GM18499 (cell line): Measurements from ENCODE around the gene CRAT.

ENCODE experiments used
- ATAC-seq: cut with Tn5 transposase; IDR thresholded peaks from one replicate; pipeline ENCODE4 v1.9.1; 2021; ENCODE audit warnings: moderate number of reproducible peaks; ENCODE audit not compliant: insufficient read depth, unreplicated experiment

The CRAT gene

DNA sequence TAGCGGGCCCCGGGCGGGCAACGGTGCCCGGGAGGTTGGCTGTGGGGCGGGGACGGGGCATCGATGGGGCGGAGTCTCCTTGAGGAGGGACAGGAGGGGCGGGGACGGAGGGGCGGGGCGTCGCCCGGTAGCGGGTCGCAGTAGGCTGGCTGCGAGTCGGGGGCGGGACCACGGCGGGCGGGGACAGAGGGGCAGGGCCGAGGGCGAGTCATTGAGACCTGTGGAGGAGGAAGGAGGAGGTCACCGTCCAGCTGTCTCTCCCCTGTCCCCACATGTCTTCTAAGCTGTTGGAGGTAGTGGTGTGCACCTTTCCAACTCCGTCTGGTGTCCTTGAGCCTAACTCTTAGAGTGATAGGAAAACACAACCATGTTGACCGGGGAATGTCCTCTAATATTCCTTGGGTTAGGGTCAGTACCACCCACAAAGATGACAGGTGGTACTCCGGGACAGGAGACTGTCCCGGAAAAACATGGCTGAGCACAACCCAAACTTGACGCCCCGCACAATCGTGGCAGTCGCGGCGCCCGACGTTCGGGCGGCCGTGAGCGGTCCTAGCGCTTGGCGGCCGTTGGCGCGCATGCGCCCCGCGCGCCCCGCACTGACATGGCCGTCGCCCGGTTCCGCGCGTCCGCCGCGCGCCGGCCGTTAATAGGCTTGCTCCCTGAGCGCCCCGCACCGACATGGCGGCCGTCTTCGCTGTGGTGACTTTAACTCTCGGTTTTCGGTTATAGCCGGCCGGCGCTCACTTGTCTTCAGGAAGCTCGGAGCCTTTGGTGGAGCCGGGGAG, at the start of gene CRAT, which contains the start of gene PTPA:
TSS of gene CRAT (minus strand) at position 54 of the 788 bp plus-strand sequence. CDS start 284 bp downstream, outside the sequence.
TSS of gene PTPA (plus strand) at position 676 of the 788 bp plus-strand sequence. CDS start 186 bp downstream, outside the sequence.
- ATAC-seq: no peak

DNA sequence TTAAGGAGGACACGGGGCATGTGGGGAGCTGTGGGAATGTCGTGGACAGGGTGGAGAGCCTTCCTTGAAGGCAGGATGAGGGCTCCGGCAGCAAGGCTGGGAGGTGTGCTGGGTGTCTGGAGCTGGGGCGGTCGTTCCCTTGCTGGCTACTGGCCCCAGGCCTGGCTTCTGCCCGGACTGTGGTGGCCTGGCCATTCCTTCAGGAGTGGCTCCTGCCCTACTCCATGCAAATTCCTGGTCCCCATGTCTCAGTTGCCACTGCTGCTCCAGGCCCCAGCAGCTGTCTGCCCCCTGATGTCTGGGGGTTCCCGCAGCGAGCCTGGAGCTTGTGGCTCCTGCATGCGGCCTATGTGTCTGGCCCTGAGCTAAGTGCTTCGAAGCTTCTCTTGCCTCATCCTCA, 45.6 kb upstream of the CRAT start:
- ATAC-seq: no peak

DNA sequence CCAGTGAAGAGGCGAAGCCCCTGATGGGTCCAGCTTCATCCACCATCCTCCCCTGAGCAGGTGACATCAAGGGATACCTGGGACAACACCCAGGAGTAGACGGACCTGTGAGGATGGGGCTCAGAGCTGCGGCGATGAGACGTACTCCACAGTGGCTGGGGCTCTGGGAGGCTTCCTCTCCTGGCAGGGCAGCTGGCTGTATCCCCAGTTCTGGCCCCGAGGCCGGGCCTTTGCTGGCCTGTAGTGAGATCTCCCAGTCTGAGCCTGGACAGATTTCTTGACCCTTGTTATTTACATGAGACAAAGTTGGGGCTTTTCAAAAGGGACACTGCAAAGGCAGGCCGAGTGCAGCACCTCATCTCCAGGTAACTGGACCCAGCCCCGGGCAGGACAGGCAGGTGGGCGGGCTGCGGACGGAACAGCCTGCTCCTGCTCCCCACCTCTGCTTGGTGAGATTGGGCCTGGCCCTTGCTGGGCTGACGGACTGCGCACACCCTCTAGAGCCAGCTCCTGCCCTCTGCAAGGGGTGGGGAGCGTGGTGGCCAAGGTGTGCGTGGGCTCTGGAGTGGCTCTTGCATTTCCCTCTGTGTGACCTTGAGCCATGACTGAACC, 44.4 kb upstream of the CRAT start:
- ATAC-seq: no peak

DNA sequence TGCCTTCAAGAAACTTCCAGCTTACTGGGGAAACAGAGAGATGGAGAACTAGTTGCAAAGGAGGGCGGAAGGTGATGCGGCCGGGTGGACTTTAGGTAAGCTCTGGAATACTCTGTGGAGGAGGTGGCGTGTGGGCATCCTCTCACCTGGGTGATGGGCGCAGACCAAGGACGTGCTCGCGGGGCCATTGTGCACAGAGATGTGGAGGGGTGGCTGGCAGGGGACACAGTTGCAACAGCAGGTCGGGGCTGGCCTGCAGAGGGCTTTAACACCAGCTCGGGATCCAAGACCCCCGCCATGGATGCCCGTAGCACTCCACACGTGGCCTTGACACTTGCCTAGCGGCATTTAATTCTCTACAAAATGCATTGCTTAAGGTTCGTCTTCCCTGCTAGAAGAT, 40.9 kb upstream of the CRAT start:
- no peak for ATAC-seq

DNA sequence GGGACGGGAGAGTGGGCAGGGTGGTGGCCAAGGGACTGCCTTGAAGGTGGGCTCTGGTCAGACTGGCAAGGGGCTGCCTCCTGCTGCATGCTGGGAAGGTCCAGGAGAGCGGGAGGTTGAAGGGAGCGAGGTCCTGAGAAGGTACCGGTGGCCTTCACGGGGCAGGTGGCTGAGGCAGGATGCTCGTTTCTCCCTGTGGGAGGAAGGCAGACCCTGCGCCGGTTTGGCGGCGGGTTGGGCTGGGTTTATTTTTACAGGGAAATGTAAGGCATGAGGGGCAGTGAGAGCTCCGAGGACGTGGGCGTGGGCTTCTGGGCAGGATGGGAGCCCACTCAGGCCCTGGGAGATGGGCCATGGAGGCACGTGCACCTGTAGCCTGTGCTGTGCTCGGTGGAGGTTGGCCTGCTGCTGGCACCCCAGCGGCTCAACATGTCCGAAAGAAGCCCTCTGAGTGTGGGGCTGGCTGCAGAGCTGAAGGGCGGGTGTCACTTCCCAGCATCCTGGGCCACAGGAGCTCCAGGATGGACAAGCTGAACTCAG, 40.1 kb upstream of the CRAT start:
- ATAC-seq: no peak

DNA sequence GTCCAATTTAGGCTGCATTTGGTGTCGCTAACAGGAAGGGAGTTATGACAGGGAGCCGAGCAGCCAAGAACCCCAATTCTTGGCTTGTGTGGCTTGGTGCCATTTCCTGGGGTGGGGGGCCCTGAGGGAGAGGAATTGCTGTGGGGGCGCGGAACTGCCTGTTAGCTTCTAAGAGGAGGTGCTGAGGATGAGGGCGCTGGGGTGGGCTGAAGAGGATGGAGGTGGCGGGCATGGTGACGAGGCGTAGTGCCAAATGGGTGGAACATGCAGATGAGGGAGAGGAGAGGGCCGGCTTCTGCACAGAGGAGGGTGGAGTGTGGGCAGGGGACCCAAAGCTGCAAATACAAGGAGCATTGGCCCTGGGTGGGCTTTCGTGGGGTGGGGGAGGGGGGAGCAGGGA, 39.5 kb upstream of the CRAT start:
- no peak for ATAC-seq

DNA sequence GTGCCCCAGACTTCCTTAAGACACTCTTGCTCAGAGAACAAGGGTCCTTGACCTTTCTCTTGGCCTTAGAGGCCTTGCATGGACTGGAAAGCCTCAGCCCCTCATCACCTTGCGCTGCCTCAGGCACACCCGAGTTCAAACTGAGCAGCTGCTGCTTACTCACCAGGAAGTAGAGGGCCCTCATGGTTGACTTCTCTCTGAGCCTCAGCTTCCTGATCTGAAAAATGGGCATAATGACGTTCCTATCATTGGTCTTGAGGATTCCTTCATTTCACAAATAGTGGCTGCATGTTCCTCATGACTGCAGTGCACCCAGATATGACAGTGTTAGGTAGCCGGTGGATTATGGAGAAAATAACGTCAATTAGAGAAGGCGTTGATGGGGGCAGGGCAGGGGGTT, 38.8 kb upstream of the CRAT start:
- ATAC-seq: no peak

DNA sequence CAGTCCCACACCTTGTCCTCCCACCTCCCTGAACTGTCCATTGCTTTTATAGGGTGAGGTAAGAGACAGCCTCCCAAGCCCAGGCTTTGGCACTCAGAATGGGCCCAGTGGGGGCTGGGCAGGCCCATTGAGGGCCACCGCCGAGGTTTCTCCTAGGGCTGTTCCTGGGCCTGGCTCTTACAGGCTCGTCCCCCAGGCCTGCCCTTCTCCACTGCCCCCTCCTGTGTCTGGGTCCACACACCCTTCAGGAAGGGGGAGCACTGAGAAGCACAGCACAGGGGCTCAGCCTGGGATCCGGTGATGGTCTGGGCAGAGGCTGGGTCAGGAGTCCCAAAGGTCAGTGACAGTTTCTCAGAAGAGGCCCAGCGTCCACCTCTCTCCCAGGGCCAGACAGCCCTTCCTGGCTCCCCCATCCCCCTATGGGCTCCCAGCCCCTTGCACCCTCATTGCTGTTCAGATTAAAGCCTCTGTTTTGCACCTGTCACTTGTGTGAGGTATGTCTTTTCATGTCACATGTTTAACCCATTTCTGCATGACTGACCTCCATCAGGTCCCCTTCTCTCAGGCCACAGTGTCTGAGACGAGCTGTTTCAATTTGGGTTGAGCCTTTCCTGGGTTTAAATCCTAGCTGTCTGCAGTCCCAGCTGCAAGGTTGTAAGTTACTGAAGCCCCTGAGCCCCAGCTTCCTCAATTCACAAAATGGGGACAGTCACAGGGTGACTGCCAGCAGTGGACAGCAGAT, 38.0 kb upstream of the CRAT start:
- ATAC-seq: no peak

DNA sequence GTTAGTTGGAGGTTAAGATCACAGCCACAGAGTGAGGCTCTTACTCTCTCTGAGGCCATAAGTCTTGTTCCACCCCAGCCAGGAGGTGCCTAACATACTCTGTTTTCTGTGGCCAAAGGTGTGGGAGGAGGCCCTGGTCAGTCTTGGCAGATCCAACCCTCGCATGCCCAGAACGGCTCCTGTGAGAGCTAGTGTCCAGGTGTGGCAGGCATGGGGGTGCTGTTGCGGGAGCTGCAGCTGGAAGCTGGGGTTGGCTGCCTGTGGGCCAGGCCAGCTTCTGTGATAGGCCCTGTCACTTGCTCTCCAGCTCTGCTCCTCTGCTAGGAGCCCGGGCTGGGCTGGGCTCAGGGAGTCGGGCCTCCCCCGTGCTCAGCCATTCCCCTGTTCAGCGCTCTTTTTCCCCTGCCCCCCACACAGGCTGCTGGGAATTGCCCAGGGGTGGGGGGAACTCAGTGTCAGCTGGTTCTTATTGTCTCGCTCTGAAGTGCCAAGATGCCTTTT, 35.9 kb upstream of the CRAT start:
- ATAC-seq: no peak

DNA sequence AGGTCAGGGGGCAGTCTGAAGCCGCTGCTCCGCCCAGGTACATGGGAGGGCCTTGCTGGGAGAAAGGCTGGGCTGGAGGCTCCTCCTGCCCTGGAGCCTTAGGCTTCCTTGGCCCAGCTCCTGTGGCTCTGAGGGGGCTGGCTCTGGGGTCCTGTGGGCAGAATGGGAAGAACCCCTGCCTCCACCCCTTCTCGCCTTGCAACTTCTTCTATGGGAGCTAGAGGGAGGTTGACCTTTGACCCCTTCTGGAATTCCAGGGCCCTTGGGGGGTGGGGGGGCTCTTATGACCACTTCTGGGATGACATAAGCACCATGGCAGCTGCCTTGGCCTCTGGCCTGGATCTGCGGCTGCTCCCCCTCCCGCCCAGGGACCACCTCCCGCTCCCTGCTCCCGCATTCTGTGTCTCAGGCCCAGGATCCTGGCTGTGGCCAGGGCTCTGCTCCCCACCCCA, 35.3 kb upstream of the CRAT start:
- ATAC-seq: no peak

DNA sequence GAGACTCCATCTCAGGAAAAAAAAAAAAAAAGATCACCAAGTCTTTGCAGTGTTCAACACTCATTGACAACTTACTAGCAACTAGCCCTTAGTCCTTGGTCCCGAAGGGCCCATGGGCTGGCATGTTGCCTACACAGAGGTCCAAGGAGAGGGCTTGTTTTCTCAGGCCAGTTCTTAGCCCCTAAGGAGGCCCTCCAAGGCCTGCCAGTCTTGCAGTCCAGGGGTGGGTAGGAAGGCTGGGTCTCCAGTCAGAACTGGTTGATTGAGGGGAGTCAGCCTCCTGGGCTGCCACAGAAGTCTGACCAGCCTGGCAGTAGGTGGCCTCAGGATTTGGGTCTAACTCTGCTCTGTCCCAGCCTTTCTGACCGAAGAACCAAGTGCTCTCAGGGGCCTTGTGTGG, 34.7 kb upstream of the CRAT start:
- no peak for ATAC-seq

DNA sequence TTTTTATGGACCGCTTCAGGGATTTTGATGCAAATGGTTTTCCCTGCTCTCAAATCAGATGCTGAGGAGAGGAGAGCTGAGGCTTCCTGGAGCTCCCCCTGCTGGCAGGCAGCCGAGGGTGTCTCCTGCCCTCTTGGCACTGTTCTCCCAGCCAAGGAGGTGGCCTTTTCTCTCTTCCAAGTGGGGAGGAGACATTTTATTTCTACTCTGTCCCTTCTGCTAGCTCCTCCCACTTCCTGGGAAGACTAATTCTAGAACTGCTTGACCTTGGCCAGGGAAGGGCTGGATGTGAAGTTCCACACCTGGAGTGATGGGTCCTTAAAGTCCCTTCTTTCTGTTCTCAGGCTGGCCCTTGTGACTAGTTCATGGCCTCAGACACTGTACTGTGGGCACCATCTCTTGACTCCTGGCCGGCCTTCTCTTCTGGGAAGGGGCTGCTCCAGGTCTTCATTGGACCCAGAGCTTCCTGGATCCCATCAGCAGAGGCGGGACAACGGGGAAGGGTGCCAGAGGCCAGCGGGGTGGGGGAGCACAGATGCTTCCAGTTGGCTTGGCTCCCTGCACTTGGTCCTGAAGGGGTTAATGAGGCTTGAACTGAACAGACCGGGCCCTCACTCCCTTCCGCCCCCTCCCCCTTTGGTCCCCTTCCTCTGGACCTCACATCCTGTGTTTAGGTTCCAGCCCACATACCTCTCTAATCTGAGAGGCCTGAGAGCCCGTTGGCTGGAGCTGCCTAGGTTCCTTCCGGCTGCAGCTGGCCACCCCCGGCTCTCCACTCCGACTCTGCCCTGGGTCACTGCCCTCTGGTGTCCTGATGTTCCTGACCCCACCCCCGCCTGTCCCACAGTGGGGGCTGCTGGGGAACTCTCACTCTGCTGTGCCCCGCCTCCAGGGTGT, 32.7 kb upstream of the CRAT start:
- ATAC-seq: no peak

DNA sequence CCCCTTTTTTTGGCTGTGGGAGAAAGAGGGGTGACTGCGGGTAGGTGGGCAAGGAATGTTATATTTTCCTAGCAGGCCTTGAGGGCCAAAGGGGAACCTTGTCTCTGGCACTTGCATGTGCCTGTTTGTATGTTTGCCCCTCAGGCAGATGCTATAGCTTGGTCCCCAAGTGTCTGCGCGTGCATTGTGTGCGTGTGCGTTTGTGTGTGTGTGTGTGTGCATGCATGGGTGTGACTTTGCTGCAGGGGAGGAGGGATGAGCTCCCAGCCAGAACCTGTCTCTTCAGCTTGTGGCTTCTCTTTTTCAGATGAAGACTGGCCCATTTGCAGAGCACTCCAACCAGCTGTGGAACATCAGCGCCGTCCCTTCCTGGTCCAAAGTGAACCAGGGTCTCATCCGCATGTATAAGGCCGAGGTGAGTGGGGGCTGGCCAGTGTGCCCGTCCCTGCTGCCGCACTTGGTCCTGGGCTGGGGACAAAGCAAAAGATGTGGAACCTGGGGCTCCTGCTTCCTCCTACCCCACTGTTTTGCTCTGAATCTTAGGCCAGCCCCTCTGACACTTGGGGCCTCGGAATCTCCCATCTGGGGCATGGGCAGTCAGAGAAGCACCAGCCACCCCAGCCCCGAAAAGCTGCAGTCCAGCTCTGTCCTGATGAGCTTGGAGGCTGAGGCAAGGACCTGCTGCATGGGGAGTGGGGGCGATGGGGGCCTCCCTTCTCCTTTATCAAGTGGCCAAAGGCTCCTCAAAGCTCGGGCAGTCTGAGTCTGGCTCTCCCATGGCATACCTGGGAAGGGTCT, 31.7 kb upstream of the CRAT start:
- no peak for ATAC-seq

DNA sequence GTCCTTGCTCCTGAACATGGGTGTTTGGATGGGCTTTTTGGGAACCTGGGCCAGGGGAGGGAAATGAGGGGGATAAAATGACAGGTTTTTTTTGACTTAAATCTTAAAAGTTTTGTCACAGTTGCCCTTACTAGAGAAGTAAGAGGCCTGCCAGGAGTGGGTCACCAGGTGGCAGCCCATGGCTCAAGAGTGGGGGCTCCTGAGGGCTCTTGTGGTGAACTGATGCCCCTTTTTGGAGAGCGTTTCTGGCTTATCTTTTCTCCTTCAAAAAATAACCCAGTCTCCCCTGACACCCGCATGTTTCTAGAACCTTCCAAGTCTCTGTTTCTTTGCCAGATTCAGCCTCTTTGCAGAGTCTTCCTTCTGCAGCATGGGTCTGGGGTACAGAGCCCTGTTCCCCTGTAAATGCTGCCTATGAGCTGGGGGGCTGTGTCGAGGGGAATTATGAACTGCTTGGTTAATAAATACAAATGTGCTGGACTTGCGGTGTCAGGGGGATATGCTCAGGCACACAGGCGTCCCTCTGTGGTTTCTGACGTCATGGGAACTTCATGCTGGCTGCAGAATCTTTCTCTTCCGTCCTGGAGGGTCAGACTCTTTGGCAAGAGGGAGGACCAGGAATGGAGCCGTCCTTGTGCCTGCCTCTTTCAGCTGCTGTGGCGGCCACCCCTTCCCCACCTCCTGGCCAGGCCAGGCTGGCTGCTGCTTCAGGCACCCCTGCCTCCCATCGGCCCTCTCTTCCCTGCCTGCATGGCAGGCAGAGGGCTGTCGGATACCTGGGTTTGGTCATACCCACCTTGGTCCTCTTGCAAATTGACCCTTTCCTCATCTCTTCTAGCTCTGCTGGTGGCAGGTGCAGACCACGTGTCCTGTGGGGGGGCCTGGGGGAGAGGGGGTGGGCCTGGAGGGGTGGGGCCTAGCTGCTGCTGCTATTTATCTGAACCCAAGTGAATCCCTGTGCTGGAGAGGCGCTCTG, 30.8 kb upstream of the CRAT start:
- no peak for ATAC-seq

DNA sequence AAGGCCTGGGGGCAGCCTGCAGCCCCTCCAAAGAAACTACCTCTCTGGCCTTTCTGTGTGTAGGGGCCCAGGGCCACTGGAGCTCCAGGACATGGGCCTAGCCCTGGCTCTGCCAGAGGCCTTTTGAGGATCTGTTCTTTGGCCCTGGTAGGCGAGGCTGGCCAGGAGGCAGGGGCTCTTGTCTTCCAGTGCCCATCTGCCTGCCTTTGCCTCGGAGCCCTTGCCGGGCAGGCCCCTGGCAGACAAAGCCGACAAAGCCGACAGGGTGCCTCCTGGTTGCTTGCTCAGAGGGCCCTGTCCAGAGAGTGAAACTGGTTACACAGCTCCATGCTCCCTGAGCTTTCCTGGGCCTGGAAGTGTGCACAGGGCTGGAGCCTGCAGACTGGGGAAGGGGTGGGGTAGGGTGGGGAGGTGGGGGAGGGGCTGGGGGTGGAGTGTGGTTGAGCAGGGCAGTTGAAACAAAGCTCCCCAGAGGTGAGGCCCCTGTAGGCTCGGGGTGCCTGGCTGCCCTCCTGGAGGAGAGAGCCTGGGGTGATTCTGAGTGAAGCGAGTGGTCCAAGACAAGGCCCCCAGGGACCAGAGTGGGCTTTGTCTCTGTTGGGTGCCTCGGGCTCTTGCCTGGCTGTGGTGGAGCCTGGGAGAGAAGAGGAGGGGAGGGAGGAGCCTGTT, 29.9 kb upstream of the CRAT start:
- ATAC-seq: no peak

DNA sequence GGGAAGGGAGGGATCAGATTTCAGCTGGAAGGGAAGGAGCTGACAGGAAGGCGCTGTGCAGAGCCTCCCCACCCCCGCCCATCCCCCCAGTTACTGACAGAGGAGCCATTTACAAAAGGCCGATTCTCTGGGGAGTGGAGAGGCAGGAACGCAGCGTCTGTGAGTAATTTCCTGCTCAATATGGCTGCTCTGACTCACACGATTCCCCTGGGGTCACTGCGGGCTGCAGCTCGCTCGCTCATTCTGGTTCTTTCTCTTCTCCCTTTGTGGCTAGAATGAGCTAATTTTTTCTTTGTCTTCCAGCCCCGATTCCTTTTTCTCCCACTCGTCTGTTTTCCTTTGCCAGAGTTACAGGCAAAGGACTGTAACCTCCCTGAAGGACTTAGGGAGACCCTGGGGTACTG, 29.4 kb upstream of the CRAT start:
- ATAC-seq: no peak
